ENCODE data around the gene DENND1C. TPM values are rescaled to one million over a fixed set of nuclear protein-coding genes. Genes with fewer than 3 reads are reported as not detected.

Gene DENND1C
- total RNA-seq, 2 experiments from 2014 or later = 111 to 118 TPM

GRCh38 chr19:6458695-6459261, 22.8 kb downstream of the DENND1C start:
- Mint-ChIP-seq H3K27me3 (no peaks in the 10 kb centered on the region), H3K36me3 (ENCODE audit: low read depth) (peaks cover 57% of the 10 kb centered on the region), H3K27ac (peak overlapping the region; percentile 78), H3K4me3 (peak overlapping the region; percentile 87), H3K4me1 (ENCODE audit: low read depth) (peaks cover 24% of the 10 kb centered on the region), H3K9me3 (peaks cover 7% of the 10 kb centered on the region)
- ATAC-seq (ENCODE audit: poor library complexity) (no peak), DNase-seq (no peak)
- Histone ChIP-seq H3K27ac (ENCODE audit: low read depth in 1 of 2, low read length in 2 of 2) (no peak overlapping the region), H3K4me3 (ENCODE audit: low read length) (peak overlapping the region; percentile 68), H3K27me3 (ENCODE audit: control insufficient read depth in 1 of 2, insufficient read depth in 2 of 2, low read length in 2 of 2) (no peaks in the 10 kb centered on the region), H3K4me1 (ENCODE audit: insufficient read depth, low read length) (peaks cover 22% of the 10 kb centered on the region), H3K9me3 (ENCODE audit: control insufficient read depth in 1 of 2, insufficient read depth in 1 of 2, low read length in 2 of 2) (peaks cover 7 to 19% of the 10 kb centered on the region in 2 experiments), H3K36me3 (ENCODE audit: insufficient read depth, low read length) (peaks cover 7% of the 10 kb centered on the region)
- intact Hi-C loops (cut with DNase I, micrococcal nuclease) = no loop called here
- POLR2A ChIA-PET = interaction anchor here (0.5 to 1.2 kb wide), 3 partner anchors 23 to 110 kb away, joined by 3 to 6 read pairs (median 3); partner anchors contain the start of genes DENND1C and KHSRP
- no peak for TF ChIP-seq CTCF (IDR thresholded peaks at IDR 0.05)
- CTCF ChIA-PET = interaction anchor here (0.5 kb wide), 1 partner anchor 180 kb away, joined by 5 read pairs; no protein-coding TSS in a partner anchor

GRCh38 chr19:6457958-6458694, 23.5 kb downstream of the DENND1C start:
- intact Hi-C loops (cut with DNase I, micrococcal nuclease) = no loop called here
- no peak for TF ChIP-seq CTCF (IDR thresholded peaks at IDR 0.05)
- Histone ChIP-seq H3K4me3 (ENCODE audit: low read length) (no peak overlapping the region), H3K27me3 (ENCODE audit: control insufficient read depth in 1 of 2, insufficient read depth in 2 of 2, low read length in 2 of 2) (no peaks in the 10 kb centered on the region), H3K36me3 (ENCODE audit: insufficient read depth, low read length) (peaks cover 11% of the 10 kb centered on the region), H3K27ac (ENCODE audit: low read depth in 1 of 2, low read length in 2 of 2) (no peak overlapping the region), H3K9me3 (ENCODE audit: control insufficient read depth in 1 of 2, insufficient read depth in 1 of 2, low read length in 2 of 2) (peaks cover 9 to 22% of the 10 kb centered on the region in 2 experiments), H3K4me1 (ENCODE audit: insufficient read depth, low read length) (peaks cover 20% of the 10 kb centered on the region)
- H3K27me3 Mint-ChIP-seq = no peaks in the 10 kb centered on the region
- H3K36me3 Mint-ChIP-seq (ENCODE audit: low read depth) = peaks cover 64% of the 10 kb centered on the region
- ChIA-PET CTCF (no interaction called here), POLR2A (interaction anchor here (0.8 kb wide), 1 partner anchor 23 kb away, joined by 3 read pairs; the partner anchor contains the start of gene DENND1C)
- peak overlapping the region; percentile 78 for H3K27ac Mint-ChIP-seq
- ATAC-seq (ENCODE audit: poor library complexity) = no peak
- peak in 1 of 14 experiments; percentile 28 for DNase-seq
- H3K4me3 Mint-ChIP-seq = peak overlapping the region; percentile 87
- H3K9me3 Mint-ChIP-seq = peaks cover 9% of the 10 kb centered on the region
- peaks cover 24% of the 10 kb centered on the region for H3K4me1 Mint-ChIP-seq (ENCODE audit: low read depth)

GRCh38 chr19:6455924-6456323, 25.7 kb downstream of the DENND1C start:
- H3K36me3 Mint-ChIP-seq (ENCODE audit: low read depth) = peaks cover 78% of the 10 kb centered on the region

More at GRCh38 chr19:6455924-6456323, 25.7 kb downstream of the DENND1C start:
- no peak overlapping the region for H3K27ac Mint-ChIP-seq
- no peak overlapping the region for H3K27ac ChIP-seq (ENCODE audit: low read depth in 1 of 2, low read length in 2 of 2)
- CTCF ChIA-PET = no interaction called here
- H3K4me3 Mint-ChIP-seq = no peak overlapping the region
- peaks cover 20% of the 10 kb centered on the region for H3K4me1 ChIP-seq (ENCODE audit: insufficient read depth, low read length)
- H3K36me3 ChIP-seq (ENCODE audit: insufficient read depth, low read length) = peaks cover 13% of the 10 kb centered on the region
- H3K4me1 Mint-ChIP-seq (ENCODE audit: low read depth) = peaks cover 17% of the 10 kb centered on the region
- ATAC-seq (ENCODE audit: poor library complexity) (no peak), DNase-seq (no peak)
- no peak overlapping the region for H3K4me3 ChIP-seq (ENCODE audit: low read length)
- intact Hi-C loops (cut with DNase I, micrococcal nuclease) = no loop called here
- POLR2A ChIA-PET = no interaction called here
- H3K27me3 Mint-ChIP-seq = no peaks in the 10 kb centered on the region
- no peaks in the 10 kb centered on the region for H3K27me3 ChIP-seq (ENCODE audit: control insufficient read depth in 1 of 2, insufficient read depth in 2 of 2, low read length in 2 of 2)
- H3K9me3 ChIP-seq (ENCODE audit: control insufficient read depth in 1 of 2, insufficient read depth in 1 of 2, low read length in 2 of 2) = peaks cover 9 to 22% of the 10 kb centered on the region in 2 experiments
- TF ChIP-seq CTCF (IDR thresholded peaks at IDR 0.05) = no peak
- H3K9me3 Mint-ChIP-seq = peaks cover 12% of the 10 kb centered on the region

Data from CD4-positive, alpha-beta T cell (primary cell).